AG04449 (cell line): Measurements from ENCODE around the gene IMMP2L.

Source experiments
- CTCF ChIA-PET: fragments of 350-600 bp; formaldehyde crosslinking; extraction: SDS; loops from one replicate; lab custom pipeline; 2021; ENCODE audit warnings: antibody characterized with exemption; lab: Yijun Ruan, JAX
- POLR2A ChIA-PET: fragments of 400-600, 350-600 bp; formaldehyde crosslinking; extraction: SDS; loops from one replicate; lab custom pipeline; 2020; ENCODE audit warnings: antibody characterized with exemption, inconsistent platforms; lab: Yijun Ruan, JAX
- DNase-seq: peaks from one replicate; pipeline ENCODE4 v3.0.0-alpha.2; 2010; ENCODE audit warnings: low read depth, low spot score
- H3K4me3 ChIP-seq: 2 replicates; pipeline ENCODE4 v1.5.1; 2011; ENCODE audit warnings: low read depth, mild to moderate bottlenecking, control low read depth, low read length
- CTCF ChIP-seq: IDR thresholded peaks from one replicate; pipeline ENCODE4 v1.5.1; 2011; ENCODE audit warnings: mild to moderate bottlenecking, moderate library complexity, low read length, control low read depth, inconsistent platforms; ENCODE audit not compliant: insufficient read depth; ENCODE audit errors: missing control alignments

IMMP2L gene

DNA sequence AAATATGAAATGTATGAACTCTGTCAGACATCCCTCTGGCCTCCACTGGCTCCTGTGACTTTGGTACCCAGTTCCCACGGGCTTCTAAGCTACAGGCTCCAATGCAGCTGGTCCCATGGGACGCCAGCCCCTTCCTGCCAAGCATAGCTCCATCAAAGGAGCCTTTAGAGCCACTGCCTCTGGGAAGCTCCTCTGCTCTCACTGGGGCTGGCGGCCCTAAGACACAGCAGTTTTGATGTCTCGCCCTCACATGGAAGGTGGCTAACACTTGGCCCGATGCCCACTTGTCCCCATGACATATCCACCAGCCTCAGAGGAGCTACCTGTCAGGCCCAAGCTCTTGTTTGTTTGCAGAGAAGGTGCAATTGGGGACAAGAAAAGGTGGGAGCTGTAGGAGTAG lies 925.0 kb downstream of the IMMP2L start:
- H3K4me3 ChIP-seq = no peak overlapping the region
- no peak for DNase-seq
- POLR2A ChIA-PET = no interaction called here
- CTCF ChIA-PET = no interaction called here
- TF ChIP-seq CTCF = no peak

DNA sequence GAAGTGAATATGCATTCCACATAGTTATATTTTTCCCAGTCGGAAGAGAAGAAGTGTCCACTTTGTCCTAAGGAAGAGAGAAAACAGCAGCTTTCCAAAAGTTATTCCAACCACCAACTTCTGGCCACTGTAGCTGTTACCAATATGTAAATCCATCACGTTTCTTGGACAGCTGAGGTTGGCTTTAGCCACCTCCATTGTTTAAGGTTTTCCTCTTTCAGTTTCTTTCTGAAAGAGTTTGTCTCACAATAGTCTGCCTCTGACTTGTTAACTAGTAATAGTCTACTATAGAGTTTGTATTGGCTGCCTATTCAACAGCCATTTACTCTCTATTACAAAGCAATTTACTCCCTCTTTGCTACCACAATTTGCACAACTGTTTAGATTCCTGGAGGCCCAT lies 929.0 kb downstream of the IMMP2L start:
- no peak for TF ChIP-seq CTCF
- DNase-seq = no peak
- H3K4me3 ChIP-seq = no peak overlapping the region
- ChIA-PET CTCF (no interaction called here), POLR2A (no interaction called here)

DNA sequence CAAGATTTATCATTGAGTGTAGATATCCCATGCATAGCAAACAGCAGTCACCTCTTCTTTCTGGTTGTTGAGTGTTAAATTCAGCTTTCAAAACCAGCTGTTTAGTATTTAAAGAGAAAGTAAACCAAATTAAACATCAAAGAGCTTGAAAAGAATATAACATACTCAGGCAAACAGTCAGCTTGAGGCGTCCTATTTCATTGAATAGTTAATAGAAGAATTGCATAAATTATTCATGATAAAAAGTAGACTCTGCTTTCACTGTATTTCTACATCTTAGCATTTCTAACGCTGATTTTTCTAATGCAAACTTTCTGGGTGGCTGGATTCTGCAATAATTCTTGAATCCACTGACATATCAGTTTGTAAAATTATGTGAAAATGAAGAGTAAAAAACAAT lies 935.9 kb downstream of the IMMP2L start:
- POLR2A ChIA-PET = no interaction called here
- TF ChIP-seq CTCF = no peak
- DNase-seq = no peak
- CTCF ChIA-PET = no interaction called here
- H3K4me3 ChIP-seq = no peak overlapping the region

- no peak for TF ChIP-seq CTCF
- DNase-seq = no peak
- POLR2A ChIA-PET = no interaction called here
- H3K4me3 ChIP-seq = no peak overlapping the region
- CTCF ChIA-PET = no interaction called here
These were observed 937.0 kb downstream of the IMMP2L start for GRCh38 chr7:110625294-110625693.

- DNase-seq = no peak
- ChIA-PET POLR2A (no interaction called here), CTCF (no interaction called here)
- no peak overlapping the region for H3K4me3 ChIP-seq
- no peak for TF ChIP-seq CTCF
These were observed 938.9 kb downstream of the IMMP2L start for GRCh38 chr7:110623436-110623835.

DNA sequence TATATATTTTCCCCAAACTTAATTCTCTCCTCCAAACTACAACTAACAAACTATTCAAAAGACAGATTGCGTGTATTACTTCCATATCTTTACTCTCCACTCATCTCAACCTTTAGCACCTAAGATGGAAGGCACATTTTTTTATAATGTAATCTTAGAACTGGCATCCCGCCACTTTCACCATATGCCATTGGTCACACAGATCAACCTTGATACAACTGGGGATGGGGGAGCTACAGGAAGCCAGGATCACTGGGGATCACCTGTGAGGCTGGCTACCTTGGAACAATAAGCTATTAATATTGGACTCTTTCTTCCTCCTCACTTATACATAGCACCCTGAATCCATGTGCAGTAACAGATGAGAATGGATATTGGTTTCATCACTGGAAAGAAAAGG lies 941.0 kb downstream of the IMMP2L start:
- ChIA-PET POLR2A (no interaction called here), CTCF (no interaction called here)
- TF ChIP-seq CTCF = no peak
- H3K4me3 ChIP-seq = no peak overlapping the region
- DNase-seq = no peak
